ENCODE measurements around the gene GNA12. TPM values are rescaled to one million over a fixed set of nuclear protein-coding genes. Genes with fewer than 3 reads are reported as not detected.
A peak's percentile ranks its signal among the peaks of the same experiment; 100 is the strongest.

The GNA12 gene
- total RNA-seq, 1 experiment from 2014 or later = 36.2 TPM

GRCh38 chr7:2823130-2823529 is 21.0 kb downstream of the GNA12 start:
- BruUV-seq (replicated peaks) = no TSS peak
- Mint-ChIP-seq H3K36me3 (ENCODE audit: insufficient read depth, unreplicated experiment) (peaks cover 17% of the 10 kb centered on the region), H3K4me3 (ENCODE audit: unreplicated experiment) (no peak overlapping the region), H3K4me1 (ENCODE audit: insufficient read depth, unreplicated experiment) (peaks cover 41% of the 10 kb centered on the region), H3K27ac (ENCODE audit: low read depth, unreplicated experiment) (peak overlapping the region; percentile 96), H3K27me3 (ENCODE audit: insufficient read depth, unreplicated experiment) (no peaks in the 10 kb centered on the region), H3K9me3 (ENCODE audit: unreplicated experiment) (no peaks in the 10 kb centered on the region)
- no peak for DNase-seq (ENCODE audit: unreplicated experiment)
- CTCF ChIA-PET = no interaction called here
- TF ChIP-seq, protein P1, sequence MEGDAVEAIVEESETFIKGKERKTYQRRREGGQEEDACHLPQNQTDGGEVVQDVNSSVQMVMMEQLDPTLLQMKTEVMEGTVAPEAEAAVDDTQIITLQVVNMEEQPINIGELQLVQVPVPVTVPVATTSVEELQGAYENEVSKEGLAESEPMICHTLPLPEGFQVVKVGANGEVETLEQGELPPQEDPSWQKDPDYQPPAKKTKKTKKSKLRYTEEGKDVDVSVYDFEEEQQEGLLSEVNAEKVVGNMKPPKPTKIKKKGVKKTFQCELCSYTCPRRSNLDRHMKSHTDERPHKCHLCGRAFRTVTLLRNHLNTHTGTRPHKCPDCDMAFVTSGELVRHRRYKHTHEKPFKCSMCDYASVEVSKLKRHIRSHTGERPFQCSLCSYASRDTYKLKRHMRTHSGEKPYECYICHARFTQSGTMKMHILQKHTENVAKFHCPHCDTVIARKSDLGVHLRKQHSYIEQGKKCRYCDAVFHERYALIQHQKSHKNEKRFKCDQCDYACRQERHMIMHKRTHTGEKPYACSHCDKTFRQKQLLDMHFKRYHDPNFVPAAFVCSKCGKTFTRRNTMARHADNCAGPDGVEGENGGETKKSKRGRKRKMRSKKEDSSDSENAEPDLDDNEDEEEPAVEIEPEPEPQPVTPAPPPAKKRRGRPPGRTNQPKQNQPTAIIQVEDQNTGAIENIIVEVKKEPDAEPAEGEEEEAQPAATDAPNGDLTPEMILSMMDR (IDR thresholded peaks at IDR 0.05; ENCODE audit: unreplicated experiment) = no peak
- POLR2A ChIA-PET = interaction anchor here (0.7 to 3.7 kb wide), 3 partner anchors 12 to 64 kb away, joined by 3 to 74 read pairs (median 5); no protein-coding TSS in a partner anchor
- intact Hi-C loops (cut with micrococcal nuclease) = loop anchor here (5.0 kb wide), 1 partner anchor 66 kb away; no protein-coding TSS in a partner anchor

DNA sequence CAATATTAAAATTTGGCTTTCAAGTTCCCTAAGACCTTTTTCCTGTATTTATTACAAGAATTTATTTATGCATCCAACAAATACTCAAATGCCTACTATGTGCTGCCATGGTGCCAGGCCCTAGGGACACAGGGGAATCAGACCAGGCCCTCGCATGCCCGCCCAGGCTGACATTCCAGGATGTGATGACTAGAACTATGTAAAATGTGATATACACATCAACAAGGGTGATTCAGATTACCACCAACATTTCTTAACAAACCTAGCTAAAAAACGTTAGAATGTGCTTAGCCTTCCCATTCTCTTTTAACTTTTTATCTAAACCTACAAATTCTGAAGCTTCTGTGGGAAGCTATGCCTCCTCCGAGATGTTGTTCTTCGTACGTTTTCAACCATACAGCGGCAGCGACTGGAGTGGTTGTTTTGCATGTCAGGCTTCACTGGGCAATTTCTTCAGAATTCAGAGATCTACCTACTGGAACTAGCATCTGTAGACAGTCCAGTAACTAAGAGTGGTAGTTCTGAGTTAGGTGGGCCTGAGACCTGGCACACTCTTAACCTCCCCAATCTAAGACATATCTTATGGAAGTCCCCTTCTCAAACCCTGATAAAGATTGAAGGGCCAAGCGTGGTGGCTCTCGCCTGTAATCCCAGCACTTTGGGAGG is 22.1 kb downstream of the GNA12 start:
- BruUV-seq (replicated peaks) = no TSS peak
- H3K9me3 Mint-ChIP-seq (ENCODE audit: unreplicated experiment) = no peaks in the 10 kb centered on the region
- POLR2A ChIA-PET = interaction anchor here (0.5 to 3.7 kb wide), 13 partner anchors 7 to 573 kb away, joined by 3 to 74 read pairs (median 5); no protein-coding TSS in a partner anchor
- H3K4me1 Mint-ChIP-seq (ENCODE audit: insufficient read depth, unreplicated experiment) = peaks cover 41% of the 10 kb centered on the region
- H3K4me3 Mint-ChIP-seq (ENCODE audit: unreplicated experiment) = peak overlapping the region; percentile 36
- intact Hi-C loops (cut with micrococcal nuclease) = loop anchor here (5.0 kb wide), 1 partner anchor 65 kb away; no protein-coding TSS in a partner anchor
- CTCF ChIA-PET = interaction anchor here (1.5 kb wide), 1 partner anchor 43 kb away, joined by 4 read pairs; no protein-coding TSS in a partner anchor
- peak overlapping the region; percentile 96 for H3K27ac Mint-ChIP-seq (ENCODE audit: low read depth, unreplicated experiment)
- TF ChIP-seq, protein P1 (IDR thresholded peaks at IDR 0.05; ENCODE audit: unreplicated experiment) = no peak
- DNase-seq (ENCODE audit: unreplicated experiment) = peak; percentile 77
- peaks cover 13% of the 10 kb centered on the region for H3K36me3 Mint-ChIP-seq (ENCODE audit: insufficient read depth, unreplicated experiment)
- no peaks in the 10 kb centered on the region for H3K27me3 Mint-ChIP-seq (ENCODE audit: insufficient read depth, unreplicated experiment)

- H3K4me3 Mint-ChIP-seq (ENCODE audit: unreplicated experiment) = peak overlapping the region; percentile 36
- H3K27me3 Mint-ChIP-seq (ENCODE audit: insufficient read depth, unreplicated experiment) = no peaks in the 10 kb centered on the region
- H3K9me3 Mint-ChIP-seq (ENCODE audit: unreplicated experiment) = no peaks in the 10 kb centered on the region
- TF ChIP-seq, protein P1 (IDR thresholded peaks at IDR 0.05; ENCODE audit: unreplicated experiment) = no peak
- DNase-seq (ENCODE audit: unreplicated experiment) = peak; percentile 85
- peaks cover 8% of the 10 kb centered on the region for H3K36me3 Mint-ChIP-seq (ENCODE audit: insufficient read depth, unreplicated experiment)
- CTCF ChIA-PET = interaction anchor here (1.5 to 1.6 kb wide), 2 partner anchors 44 to 63 kb away, joined by 4 to 7 read pairs; no protein-coding TSS in a partner anchor
- POLR2A ChIA-PET = interaction anchor here (0.5 to 3.7 kb wide), 18 partner anchors 8 to 574 kb away, joined by 3 to 74 read pairs (median 5); no protein-coding TSS in a partner anchor
- no TSS peak for BruUV-seq (replicated peaks)
- intact Hi-C loops (cut with micrococcal nuclease) = loop anchor here (5.0 kb wide), 1 partner anchor 64 kb away; no protein-coding TSS in a partner anchor
- H3K27ac Mint-ChIP-seq (ENCODE audit: low read depth, unreplicated experiment) = peak overlapping the region; percentile 96
- H3K4me1 Mint-ChIP-seq (ENCODE audit: insufficient read depth, unreplicated experiment) = peaks cover 41% of the 10 kb centered on the region
These were observed 22.8 kb downstream of the GNA12 start for GRCh38 chr7:2821161-2821841.

DNA sequence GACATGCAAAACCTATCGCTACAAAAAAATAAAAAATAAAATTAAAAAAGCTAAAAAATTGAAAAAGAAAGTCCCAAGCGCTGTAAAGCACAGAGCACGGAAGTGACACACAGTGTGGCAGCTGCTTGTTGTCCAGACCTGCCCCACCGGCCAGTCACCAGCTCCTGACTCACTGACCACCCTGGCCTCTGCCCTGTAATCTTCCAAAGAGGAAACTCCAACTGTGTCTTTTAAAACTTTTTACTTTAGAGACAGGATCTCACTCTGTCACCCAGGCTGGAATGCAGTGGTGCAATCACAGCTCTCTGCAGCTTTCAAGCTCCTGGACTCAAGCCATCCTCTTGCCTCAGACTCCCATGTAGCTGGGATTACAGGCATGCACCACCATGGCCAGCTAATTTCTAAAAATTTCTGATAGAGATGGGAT is 23.6 kb downstream of the GNA12 start:
- CTCF ChIA-PET = interaction anchor here (0.7 to 1.6 kb wide), 3 partner anchors 9 to 62 kb away, joined by 3 to 7 read pairs (median 4); no protein-coding TSS in a partner anchor
- DNase-seq (ENCODE audit: unreplicated experiment) = peak; percentile 96
- POLR2A ChIA-PET = interaction anchor here (0.7 to 3.7 kb wide), 14 partner anchors 9 to 189 kb away, joined by 3 to 74 read pairs (median 5); partner anchors contain the start of gene TTYH3
- intact Hi-C loops (cut with micrococcal nuclease) = loop anchor here (5.0 kb wide), 1 partner anchor 63 kb away; no protein-coding TSS in a partner anchor
- H3K9me3 Mint-ChIP-seq (ENCODE audit: unreplicated experiment) = no peaks in the 10 kb centered on the region
- peak overlapping the region; percentile 96 for H3K27ac Mint-ChIP-seq (ENCODE audit: low read depth, unreplicated experiment)
- TF ChIP-seq, protein P1 (IDR thresholded peaks at IDR 0.05; ENCODE audit: unreplicated experiment) = no peak
- H3K36me3 Mint-ChIP-seq (ENCODE audit: insufficient read depth, unreplicated experiment) = peaks cover 11% of the 10 kb centered on the region
- no TSS peak for BruUV-seq (replicated peaks)
- H3K4me3 Mint-ChIP-seq (ENCODE audit: unreplicated experiment) = peak overlapping the region; percentile 36
- peaks cover 40% of the 10 kb centered on the region for H3K4me1 Mint-ChIP-seq (ENCODE audit: insufficient read depth, unreplicated experiment)
- no peaks in the 10 kb centered on the region for H3K27me3 Mint-ChIP-seq (ENCODE audit: insufficient read depth, unreplicated experiment)

Data from MCF 10A (cell line).